ENCODE data around the gene UBA1. TPM values are rescaled to one million over a fixed set of nuclear protein-coding genes. Genes with fewer than 3 reads are reported as not detected.

The UBA1 gene
- total and polyA plus RNA-seq, 2 donors (not counting 3 experiments of a cell fraction or from before 2014, with no cell fraction given) = 237 to 297 TPM

DNA sequence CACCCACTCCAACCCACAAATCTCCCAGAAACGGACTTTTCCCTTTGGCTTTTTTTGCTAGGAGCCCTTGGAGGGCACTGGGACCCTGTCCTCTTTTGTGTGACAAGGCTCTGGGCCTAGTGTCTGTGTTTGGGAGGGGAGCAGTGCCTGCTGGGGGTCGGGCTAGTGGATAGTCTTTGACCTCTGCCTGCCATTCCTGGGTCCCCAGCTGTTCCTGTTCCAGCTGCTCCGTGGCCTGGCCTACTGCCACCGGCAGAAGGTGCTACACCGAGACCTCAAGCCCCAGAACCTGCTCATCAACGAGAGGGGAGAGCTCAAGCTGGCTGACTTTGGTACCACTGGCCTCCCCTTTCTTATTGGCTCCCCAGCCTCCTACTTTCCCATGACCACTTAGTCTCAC lies 32.4 kb downstream of the UBA1 start:
- no peak overlapping the region for H3K4me3 ChIP-seq (replicated peaks in 1 of 3; ENCODE audit: insufficient read depth in 1 of 3, low read depth in 1 of 3, low read length in 3 of 3)
- H3K27ac ChIP-seq (ENCODE audit: insufficient read depth, low read depth, low read length) = no peak overlapping the region
- intact Hi-C loops (cut with micrococcal nuclease) (no loop called here), dilution Hi-C loops (cut with MboI; ENCODE audit: extremely low pct_ligation_motif_present, low sequenced_read_pairs) (no loop called here)
- no peaks in the 10 kb centered on the region for H3K9me1 ChIP-seq (replicated peaks; ENCODE audit: control insufficient read depth, extremely low read depth, insufficient read depth, low read length)
- TF ChIP-seq POLR2A (IDR thresholded peaks at IDR 0.05; ENCODE audit: low read depth, low read length) (no peak), EZH2 (IDR thresholded peaks at IDR 0.05; ENCODE audit: borderline replicate concordance, low read depth, low read length, severe bottlenecking) (no peak), POLR2AphosphoS5 (IDR thresholded peaks at IDR 0.05; ENCODE audit: insufficient read depth, low read depth, low read length) (no peak), FOS (IDR thresholded peaks at IDR 0.05; ENCODE audit: borderline replicate concordance, insufficient read depth, low read length) (no peak), MYC (IDR thresholded peaks at IDR 0.05; ENCODE audit: low read depth, low read length) (no peak), GATA2 (IDR thresholded peaks at IDR 0.05; ENCODE audit: insufficient read depth, insufficient read length, low read depth, low read length) (no peak), JUN (IDR thresholded peaks at IDR 0.05; ENCODE audit: borderline replicate concordance, insufficient read depth, insufficient read length, low read depth) (no peak)
- TF ChIP-seq, protein P1, sequence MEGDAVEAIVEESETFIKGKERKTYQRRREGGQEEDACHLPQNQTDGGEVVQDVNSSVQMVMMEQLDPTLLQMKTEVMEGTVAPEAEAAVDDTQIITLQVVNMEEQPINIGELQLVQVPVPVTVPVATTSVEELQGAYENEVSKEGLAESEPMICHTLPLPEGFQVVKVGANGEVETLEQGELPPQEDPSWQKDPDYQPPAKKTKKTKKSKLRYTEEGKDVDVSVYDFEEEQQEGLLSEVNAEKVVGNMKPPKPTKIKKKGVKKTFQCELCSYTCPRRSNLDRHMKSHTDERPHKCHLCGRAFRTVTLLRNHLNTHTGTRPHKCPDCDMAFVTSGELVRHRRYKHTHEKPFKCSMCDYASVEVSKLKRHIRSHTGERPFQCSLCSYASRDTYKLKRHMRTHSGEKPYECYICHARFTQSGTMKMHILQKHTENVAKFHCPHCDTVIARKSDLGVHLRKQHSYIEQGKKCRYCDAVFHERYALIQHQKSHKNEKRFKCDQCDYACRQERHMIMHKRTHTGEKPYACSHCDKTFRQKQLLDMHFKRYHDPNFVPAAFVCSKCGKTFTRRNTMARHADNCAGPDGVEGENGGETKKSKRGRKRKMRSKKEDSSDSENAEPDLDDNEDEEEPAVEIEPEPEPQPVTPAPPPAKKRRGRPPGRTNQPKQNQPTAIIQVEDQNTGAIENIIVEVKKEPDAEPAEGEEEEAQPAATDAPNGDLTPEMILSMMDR (IDR thresholded peaks at IDR 0.05; ENCODE audit: extremely low read depth in 1 of 2, insufficient read depth in 1 of 2, low read depth in 1 of 2, low read length in 2 of 2) = no peak
- TF ChIP-seq, protein P2, sequence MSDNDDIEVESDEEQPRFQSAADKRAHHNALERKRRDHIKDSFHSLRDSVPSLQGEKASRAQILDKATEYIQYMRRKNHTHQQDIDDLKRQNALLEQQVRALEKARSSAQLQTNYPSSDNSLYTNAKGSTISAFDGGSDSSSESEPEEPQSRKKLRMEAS (IDR thresholded peaks at IDR 0.05; ENCODE audit: insufficient read depth, insufficient read length) = no peak
- no TSS peak for BruUV-seq (replicated peaks)
- peaks cover 8 to 39% of the 10 kb centered on the region in 2 experiments for H3K36me3 ChIP-seq (ENCODE audit: control insufficient read depth in 2 of 2, extremely low read depth in 1 of 2, insufficient read depth in 2 of 2, low read length in 2 of 2)
- no peak overlapping the region for H3K4me2 ChIP-seq (ENCODE audit: insufficient read depth, low read length)
- POLR2A ChIA-PET = no interaction called here
- peaks cover 17% of the 10 kb centered on the region for H3K79me2 ChIP-seq (ENCODE audit: control insufficient read depth, insufficient read depth, low read length)
- H3K9ac ChIP-seq (replicated peaks; ENCODE audit: extremely low read depth, insufficient read depth, low read length) = no peak overlapping the region
- H4K20me1 ChIP-seq (replicated peaks; ENCODE audit: control insufficient read depth, extremely low read depth, insufficient read depth, low read length) = no peaks in the 10 kb centered on the region
- no peak for FAIRE-seq
- no peak overlapping the region for H2AFZ ChIP-seq (ENCODE audit: low read depth, low read length)
- CTCF ChIA-PET = no interaction called here
- no peak for DNase-seq (ENCODE audit: low read depth, low spot score)
- no peaks in the 10 kb centered on the region for H3K4me1 ChIP-seq (ENCODE audit: control insufficient read depth, extremely low read depth, insufficient read depth, low read length)
- H3K9me3 ChIP-seq (replicated peaks; ENCODE audit: control insufficient read depth, insufficient read depth, low read length) = no peaks in the 10 kb centered on the region
- H3K27me3 ChIP-seq (ENCODE audit: control insufficient read depth in 2 of 2, insufficient read depth in 2 of 2, low read length in 2 of 2) = no peaks in the 10 kb centered on the region

All from endothelial cell of umbilical vein (primary cell).